Progenitor cell of endocrine pancreas (in vitro differentiated cells): ENCODE results near the gene CDK1. TPM values are rescaled to one million over a fixed set of nuclear protein-coding genes. Genes with fewer than 3 reads are reported as not detected.
"Not testable (repeated sequence)": the region's sequence is repeated elsewhere in the genome, so short reads cannot be mapped to it uniquely, and the experiment has no call there.

Source experiments
- DNase-seq: peaks from one replicate; pipeline ENCODE4 v3.0.0; 2021; ENCODE audit warnings: low spot score; ENCODE audit not compliant: unreplicated experiment
- H3K27ac Mint-ChIP-seq: 2 replicates; pipeline ENCODE4 v1.8.0; 2021; ENCODE audit warnings: mild to moderate bottlenecking, moderate library complexity, mixed read lengths
- H3K27me3 Mint-ChIP-seq: 2 replicates; pipeline ENCODE4 v1.8.0; 2021; ENCODE audit warnings: mixed read lengths
- H3K36me3 Mint-ChIP-seq: 2 replicates; pipeline ENCODE4 v1.8.0; 2022; ENCODE audit warnings: mixed read lengths; ENCODE audit not compliant: insufficient read depth
- H3K4me1 Mint-ChIP-seq: 2 replicates; pipeline ENCODE4 v1.8.0; 2021; ENCODE audit warnings: low read depth, mixed read lengths
- H3K4me3 Mint-ChIP-seq: 2 replicates; pipeline ENCODE4 v1.8.0; 2021; ENCODE audit warnings: low read depth, mild to moderate bottlenecking, moderate library complexity, mixed read lengths
- H3K9me3 Mint-ChIP-seq: 2 replicates; pipeline ENCODE4 v1.8.0; 2021; ENCODE audit warnings: low read depth, mixed read lengths
- total RNA-seq: library from RNA; stranded (reverse); gene quantifications from 2 replicates; pipeline ENCODE4 v1.2.1, GENCODE V29; 2021
- TF ChIP-seq, protein P1 (sequence below): fragments of 200-600 bp; sonication (generic); IDR thresholded peaks from one replicate; pipeline ENCODE4 v1.5.0; 2021; ENCODE audit warnings: antibody characterized with exemption, mild to moderate bottlenecking; ENCODE audit not compliant: unreplicated experiment

Gene CDK1
- total RNA-seq, 1 donor from 2014 or later, result 38.2 TPM

DNA sequence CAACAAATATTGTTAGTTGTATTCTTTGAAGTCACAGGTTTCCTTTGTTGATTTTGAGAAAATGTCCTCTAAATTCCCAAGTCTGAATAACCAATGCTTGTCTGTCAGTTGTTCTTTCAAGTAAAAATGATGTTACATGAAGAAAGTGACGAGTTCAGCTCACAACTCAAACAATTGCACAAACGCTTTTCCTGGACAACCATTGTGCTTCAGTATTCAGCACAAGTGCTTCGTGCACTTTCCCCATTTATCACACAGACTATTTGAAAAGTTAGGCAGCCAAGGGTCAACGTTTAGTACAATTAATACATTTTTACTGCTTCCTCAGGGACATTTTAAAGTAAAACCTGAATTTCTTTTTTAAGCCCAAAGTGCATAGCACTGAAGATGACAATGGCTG lies 44.5 kb downstream of the CDK1 start:
- H3K9me3 Mint-ChIP-seq, result no peaks in the 10 kb centered on the region
- H3K36me3 Mint-ChIP-seq, result no peaks in the 10 kb centered on the region
- no peak overlapping the region for H3K27ac Mint-ChIP-seq
- H3K27me3 Mint-ChIP-seq, result peaks cover 5% of the 10 kb centered on the region
- DNase-seq, result no peak
- peaks cover 2% of the 10 kb centered on the region for H3K4me1 Mint-ChIP-seq
- TF ChIP-seq, protein P1, sequence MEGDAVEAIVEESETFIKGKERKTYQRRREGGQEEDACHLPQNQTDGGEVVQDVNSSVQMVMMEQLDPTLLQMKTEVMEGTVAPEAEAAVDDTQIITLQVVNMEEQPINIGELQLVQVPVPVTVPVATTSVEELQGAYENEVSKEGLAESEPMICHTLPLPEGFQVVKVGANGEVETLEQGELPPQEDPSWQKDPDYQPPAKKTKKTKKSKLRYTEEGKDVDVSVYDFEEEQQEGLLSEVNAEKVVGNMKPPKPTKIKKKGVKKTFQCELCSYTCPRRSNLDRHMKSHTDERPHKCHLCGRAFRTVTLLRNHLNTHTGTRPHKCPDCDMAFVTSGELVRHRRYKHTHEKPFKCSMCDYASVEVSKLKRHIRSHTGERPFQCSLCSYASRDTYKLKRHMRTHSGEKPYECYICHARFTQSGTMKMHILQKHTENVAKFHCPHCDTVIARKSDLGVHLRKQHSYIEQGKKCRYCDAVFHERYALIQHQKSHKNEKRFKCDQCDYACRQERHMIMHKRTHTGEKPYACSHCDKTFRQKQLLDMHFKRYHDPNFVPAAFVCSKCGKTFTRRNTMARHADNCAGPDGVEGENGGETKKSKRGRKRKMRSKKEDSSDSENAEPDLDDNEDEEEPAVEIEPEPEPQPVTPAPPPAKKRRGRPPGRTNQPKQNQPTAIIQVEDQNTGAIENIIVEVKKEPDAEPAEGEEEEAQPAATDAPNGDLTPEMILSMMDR, result no peak
- H3K4me3 Mint-ChIP-seq, result no peak overlapping the region

DNA sequence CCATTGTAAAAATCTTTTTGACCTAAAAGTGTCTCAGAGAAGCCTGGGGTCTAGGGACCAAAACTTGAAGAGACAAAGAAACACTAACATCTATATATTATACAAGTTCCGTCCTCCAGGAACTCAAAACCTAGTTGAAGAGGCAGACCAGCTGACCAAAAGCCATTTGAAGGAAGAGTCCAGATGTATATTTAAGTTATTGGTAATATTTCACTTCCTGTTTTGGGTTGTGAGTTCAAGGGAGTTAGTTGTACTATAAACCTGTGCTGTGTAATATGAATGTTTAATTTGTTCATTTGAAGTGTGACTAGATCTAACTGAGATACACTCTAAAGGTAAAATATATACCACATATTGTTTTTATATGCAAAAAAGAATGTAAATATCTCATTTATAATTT lies 45.0 kb downstream of the CDK1 start:
- no peak overlapping the region for H3K27ac Mint-ChIP-seq
- H3K27me3 Mint-ChIP-seq, result peaks cover 5% of the 10 kb centered on the region
- no peak overlapping the region for H3K4me3 Mint-ChIP-seq
- DNase-seq, result no peak
- TF ChIP-seq, protein P1, result no peak
- H3K9me3 Mint-ChIP-seq, result no peaks in the 10 kb centered on the region
- peaks cover 2% of the 10 kb centered on the region for H3K4me1 Mint-ChIP-seq
- H3K36me3 Mint-ChIP-seq, result no peaks in the 10 kb centered on the region

DNA sequence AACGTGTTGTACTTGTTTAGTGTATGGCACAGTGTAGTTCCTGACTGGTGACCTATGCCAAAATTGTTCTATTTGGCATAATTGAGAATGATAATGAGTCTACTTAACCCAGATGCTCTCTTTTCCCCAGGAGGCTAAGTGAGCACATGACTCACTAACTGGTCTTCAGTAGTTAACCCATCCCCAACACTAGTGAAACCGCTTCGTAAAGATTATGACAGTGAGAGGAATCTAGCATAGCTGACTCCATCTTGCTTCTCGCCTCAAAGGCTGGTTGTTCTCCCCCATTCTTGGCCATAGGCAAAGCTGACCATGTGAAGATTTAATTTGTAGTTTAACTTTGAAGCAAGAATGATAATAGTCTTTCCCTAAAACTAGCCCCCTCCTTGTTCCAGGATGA lies 47.2 kb downstream of the CDK1 start:
- Mint-ChIP-seq H3K36me3 (no peaks in the 10 kb centered on the region), H3K27ac (no peak overlapping the region)
- TF ChIP-seq, protein P1, result no peak

GRCh38 chr10:60827791-60828488 lies 49.7 kb downstream of the CDK1 start:
- no peaks in the 10 kb centered on the region for H3K36me3 Mint-ChIP-seq
- TF ChIP-seq, protein P1, result no peak
- no peak overlapping the region for H3K27ac Mint-ChIP-seq
- no peak overlapping the region for H3K4me3 Mint-ChIP-seq
- peaks cover under 1% of the 10 kb centered on the region for H3K4me1 Mint-ChIP-seq
- no peak for DNase-seq
- H3K27me3 Mint-ChIP-seq, result no peaks in the 10 kb centered on the region
- H3K9me3 Mint-ChIP-seq, result no peaks in the 10 kb centered on the region

More for the DNA sequence above, 47.2 kb downstream of the CDK1 start:
- no peak overlapping the region for H3K4me3 Mint-ChIP-seq
- no peaks in the 10 kb centered on the region for H3K27me3 Mint-ChIP-seq
- H3K4me1 Mint-ChIP-seq, result peaks cover 2% of the 10 kb centered on the region
- no peak for DNase-seq
- H3K9me3 Mint-ChIP-seq, result no peaks in the 10 kb centered on the region

DNA sequence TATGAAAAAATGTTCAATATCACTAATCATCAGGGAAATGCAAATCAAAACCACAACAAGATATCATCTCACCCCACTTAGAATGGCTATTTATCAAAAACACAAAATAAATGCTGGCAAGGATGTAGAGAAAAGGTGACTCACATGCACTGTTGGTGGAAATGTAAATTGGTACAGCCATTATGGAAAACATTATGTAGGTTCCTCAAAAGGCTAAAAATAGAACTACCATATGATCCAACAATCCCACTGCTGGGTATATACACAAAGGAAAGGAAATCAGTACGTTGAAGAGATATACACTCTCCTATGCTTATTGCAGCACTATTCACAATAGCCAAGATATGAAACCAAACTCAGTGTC lies 50.2 kb downstream of the CDK1 start:
- DNase-seq, result no peak
- no peaks in the 10 kb centered on the region for H3K27me3 Mint-ChIP-seq
- H3K27ac Mint-ChIP-seq, result no peak overlapping the region
- TF ChIP-seq, protein P1, result no peak
- no peaks in the 10 kb centered on the region for H3K36me3 Mint-ChIP-seq
- no peaks in the 10 kb centered on the region for H3K9me3 Mint-ChIP-seq
- no peaks in the 10 kb centered on the region for H3K4me1 Mint-ChIP-seq
- H3K4me3 Mint-ChIP-seq, result no peak overlapping the region

DNA sequence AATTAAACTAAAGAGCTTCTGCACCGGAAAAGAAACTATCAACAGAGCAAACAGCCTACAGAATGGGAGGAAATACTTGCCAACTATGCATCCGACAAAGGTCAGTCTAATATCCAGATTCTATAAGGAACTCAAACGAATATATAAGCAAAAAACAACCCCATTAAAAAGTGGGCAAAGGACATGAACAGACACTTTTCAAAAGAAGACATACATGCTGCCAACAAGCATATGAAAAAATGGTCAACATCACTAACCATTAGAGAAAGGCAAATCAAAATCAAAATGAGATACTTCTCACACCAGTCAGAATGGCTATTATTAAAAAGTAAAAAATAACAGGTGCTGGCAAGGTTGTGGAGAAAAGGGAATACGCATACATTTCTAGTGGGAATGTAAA lies 53.9 kb downstream of the CDK1 start:
- H3K27me3 Mint-ChIP-seq, H3K4me3 Mint-ChIP-seq, H3K36me3 Mint-ChIP-seq, H3K27ac Mint-ChIP-seq, H3K4me1 Mint-ChIP-seq, H3K9me3 Mint-ChIP-seq, DNase-seq: not testable (repeated sequence)
